Neutrophil (primary cell): ENCODE results near the gene PACS2.
"Not testable (repeated sequence)": the region's sequence is repeated elsewhere in the genome, so short reads cannot be mapped to it uniquely, and the experiment has no call there.

ENCODE experiments used
- H3K27ac ChIP-seq: fragments of 200-600 bp; sonication (generic); 2 replicates; pipeline ENCODE4 v1.5.1; 2016; ENCODE audit warnings: mild to moderate bottlenecking, moderate library complexity
- H3K27me3 ChIP-seq: fragments of 200-600 bp; sonication (generic); 2 replicates; pipeline ENCODE4 v1.6.0; 2016; ENCODE audit warnings: mild to moderate bottlenecking
- H3K36me3 ChIP-seq: fragments of 200-600 bp; sonication (generic); 2 replicates; pipeline ENCODE4 v1.5.1; 2017
- H3K4me1 ChIP-seq, 2 experiments: fragments of 200-600 bp in 1 of 2; sonication (generic) in 1 of 2; 1 replicate in 1 of 2; 2 replicates in 1 of 2; pipeline versions ENCODE4 v1.5.1 to v1.6.1; 2013 to 2016; ENCODE audit warnings: low read depth in 1 of 2, low read length in 1 of 2, mild to moderate bottlenecking in 1 of 2, moderate library complexity in 1 of 2; ENCODE audit not compliant: control insufficient read depth in 1 of 2, insufficient read depth in 1 of 2
- H3K4me3 ChIP-seq, 2 experiments: fragments of 200-600 bp in 1 of 2; sonication (generic) in 1 of 2; 1 replicate in 1 of 2; 2 replicates in 1 of 2; pipeline ENCODE4 v1.5.1; 2013 to 2016; ENCODE audit warnings: low read depth in 1 of 2, low read length in 1 of 2, mild to moderate bottlenecking in 1 of 2, moderate library complexity in 1 of 2
- H3K9me3 ChIP-seq: fragments of 200-600 bp; sonication (generic); 2 replicates; pipeline ENCODE4 v1.5.1; 2016
- TF ChIP-seq, protein P1 (sequence below): fragments of 200-600 bp; sonication (generic); IDR thresholded peaks from 2 replicates; pipeline ENCODE4 v1.5.1; 2016; ENCODE audit warnings: antibody characterized with exemption

The PACS2 gene

DNA sequence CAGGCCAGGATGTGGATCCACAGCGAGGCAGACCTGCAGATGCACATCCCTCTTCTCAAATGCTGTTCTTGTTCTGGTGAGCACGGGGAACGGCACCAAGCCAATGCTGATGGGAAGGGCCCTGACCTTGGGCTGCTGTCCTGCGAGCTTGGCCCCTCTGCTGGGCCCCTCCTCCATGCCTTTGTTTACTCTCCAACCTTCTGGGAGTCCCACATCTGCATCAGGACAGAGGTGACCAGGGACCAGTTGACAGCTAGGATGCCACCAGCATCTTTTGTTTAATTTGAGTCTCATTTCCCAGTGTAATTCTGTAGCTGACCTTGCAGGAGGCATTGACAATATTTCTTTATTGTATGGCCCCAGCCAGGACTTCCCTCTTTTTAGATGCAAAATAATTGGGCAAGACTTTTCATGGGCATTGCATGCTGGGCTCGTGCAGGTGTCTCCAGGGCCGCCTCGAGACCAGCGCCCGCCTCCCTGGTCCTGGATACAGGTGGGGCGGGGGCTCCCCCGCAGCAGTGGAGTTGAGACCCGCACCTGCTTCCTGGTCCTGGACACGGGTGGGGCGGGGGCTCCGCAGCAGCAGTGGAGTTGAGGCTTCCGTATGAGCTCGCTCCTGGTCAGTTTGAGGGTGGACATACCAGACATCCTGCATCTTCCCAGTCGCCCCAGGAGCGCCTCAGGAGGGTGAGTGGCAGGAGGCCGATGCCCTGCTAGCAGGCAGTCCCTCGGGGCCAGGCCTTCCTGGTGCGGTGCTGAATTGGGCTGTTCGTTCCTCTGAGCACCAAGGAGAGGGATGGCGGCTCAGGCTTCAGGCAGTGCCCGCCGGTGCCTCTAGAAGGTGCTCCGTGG is 11.4 kb downstream of the PACS2 start:
- H3K9me3 ChIP-seq: no peaks in the 10 kb centered on the region

DNA sequence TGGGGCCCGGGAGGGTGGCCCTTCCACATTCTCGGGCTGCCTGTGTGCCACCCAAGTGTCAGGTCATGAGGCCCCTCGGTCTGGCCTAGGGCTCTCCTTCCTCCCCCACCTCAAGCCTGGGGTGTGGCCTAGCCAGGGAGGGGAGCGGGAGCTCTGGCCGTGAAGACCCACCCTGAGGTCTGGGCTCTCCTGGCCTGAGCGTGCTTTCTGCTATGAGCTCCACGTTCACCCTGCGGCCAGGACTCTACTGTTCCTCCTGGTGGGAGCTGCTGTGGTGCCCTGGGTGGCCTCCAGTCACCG is 12.0 kb downstream of the PACS2 start:
- Histone ChIP-seq H3K27ac (no peak overlapping the region), H3K4me1 (peaks cover 9 to 11% of the 10 kb centered on the region in 2 experiments), H3K4me3 (no peak overlapping the region), H3K9me3 (no peaks in the 10 kb centered on the region), H3K36me3 (no peaks in the 10 kb centered on the region), H3K27me3 (no peaks in the 10 kb centered on the region)
- TF ChIP-seq, protein P1, sequence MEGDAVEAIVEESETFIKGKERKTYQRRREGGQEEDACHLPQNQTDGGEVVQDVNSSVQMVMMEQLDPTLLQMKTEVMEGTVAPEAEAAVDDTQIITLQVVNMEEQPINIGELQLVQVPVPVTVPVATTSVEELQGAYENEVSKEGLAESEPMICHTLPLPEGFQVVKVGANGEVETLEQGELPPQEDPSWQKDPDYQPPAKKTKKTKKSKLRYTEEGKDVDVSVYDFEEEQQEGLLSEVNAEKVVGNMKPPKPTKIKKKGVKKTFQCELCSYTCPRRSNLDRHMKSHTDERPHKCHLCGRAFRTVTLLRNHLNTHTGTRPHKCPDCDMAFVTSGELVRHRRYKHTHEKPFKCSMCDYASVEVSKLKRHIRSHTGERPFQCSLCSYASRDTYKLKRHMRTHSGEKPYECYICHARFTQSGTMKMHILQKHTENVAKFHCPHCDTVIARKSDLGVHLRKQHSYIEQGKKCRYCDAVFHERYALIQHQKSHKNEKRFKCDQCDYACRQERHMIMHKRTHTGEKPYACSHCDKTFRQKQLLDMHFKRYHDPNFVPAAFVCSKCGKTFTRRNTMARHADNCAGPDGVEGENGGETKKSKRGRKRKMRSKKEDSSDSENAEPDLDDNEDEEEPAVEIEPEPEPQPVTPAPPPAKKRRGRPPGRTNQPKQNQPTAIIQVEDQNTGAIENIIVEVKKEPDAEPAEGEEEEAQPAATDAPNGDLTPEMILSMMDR: no peak

More for the DNA sequence above, 11.4 kb downstream of the PACS2 start:
- H3K36me3 ChIP-seq: no peaks in the 10 kb centered on the region
- no peak overlapping the region for H3K27ac ChIP-seq
- TF ChIP-seq, protein P1: no peak
- no peak overlapping the region for H3K4me3 ChIP-seq
- H3K4me1 ChIP-seq: peaks cover 9 to 11% of the 10 kb centered on the region in 2 experiments
- no peaks in the 10 kb centered on the region for H3K27me3 ChIP-seq

DNA sequence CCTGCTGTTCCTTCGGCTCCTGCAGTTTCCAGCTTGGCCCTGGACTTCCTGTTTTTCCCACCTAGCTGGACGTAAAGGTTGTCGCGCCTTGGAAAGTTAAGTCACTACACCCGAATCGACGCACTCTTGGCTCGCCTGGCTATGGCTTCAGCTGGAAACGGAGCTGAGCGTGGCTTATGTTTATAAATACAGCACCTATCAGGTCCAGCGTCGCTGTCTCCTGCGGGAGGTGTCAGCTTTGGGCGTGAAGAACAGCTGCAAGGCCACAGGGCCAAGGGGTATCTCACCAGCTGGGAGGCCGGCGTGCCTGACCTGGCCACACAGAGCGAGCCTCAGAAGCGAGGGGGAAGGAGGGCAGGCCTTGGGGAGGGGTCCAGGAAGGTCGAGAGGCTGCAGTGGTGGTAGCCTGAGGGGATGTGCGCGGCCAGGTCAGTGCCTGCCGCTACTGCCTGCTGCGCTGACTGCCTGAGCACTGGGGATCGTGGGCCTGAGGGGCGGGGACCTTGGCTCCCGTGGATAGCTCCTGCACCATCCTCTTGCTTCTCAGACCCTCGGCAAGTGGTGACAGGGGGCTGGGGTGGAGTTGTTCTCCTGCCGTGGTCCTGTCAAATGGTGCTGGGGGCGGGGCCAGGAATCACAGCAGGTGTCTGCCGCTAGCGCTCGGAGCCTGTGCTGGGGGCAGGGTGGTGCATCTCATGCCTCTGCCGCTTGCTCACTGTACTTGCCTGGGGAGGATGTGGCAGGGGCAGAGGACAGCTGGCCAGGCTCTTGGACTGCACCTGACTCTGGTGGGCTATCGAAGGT is 12.5 kb downstream of the PACS2 start:
- H3K36me3 ChIP-seq: no peaks in the 10 kb centered on the region
- H3K4me3 ChIP-seq: no peak overlapping the region
- H3K27ac ChIP-seq: no peak overlapping the region
- H3K9me3 ChIP-seq: no peaks in the 10 kb centered on the region
- TF ChIP-seq, protein P1: no peak
- no peaks in the 10 kb centered on the region for H3K27me3 ChIP-seq
- peaks cover 9 to 11% of the 10 kb centered on the region in 2 experiments for H3K4me1 ChIP-seq

DNA sequence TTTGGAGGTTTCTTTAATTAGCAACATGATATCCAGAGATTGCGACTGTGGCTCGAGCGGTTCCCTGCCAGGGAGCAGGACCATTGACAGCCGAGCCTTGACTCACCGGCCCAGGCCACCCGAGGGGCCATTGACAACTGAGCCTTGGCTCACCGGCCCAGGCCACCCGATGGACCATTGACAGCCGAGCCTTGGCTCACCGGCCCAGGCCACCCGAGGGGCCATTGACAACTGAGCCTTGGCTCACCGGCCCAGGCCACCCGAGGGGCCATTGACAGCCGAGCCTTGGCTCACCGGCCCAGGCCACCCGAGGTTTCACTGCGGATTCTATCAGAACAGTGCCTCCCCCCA is 13.1 kb downstream of the PACS2 start:
- H3K4me1 ChIP-seq: peaks cover 11 to 14% of the 10 kb centered on the region in 2 experiments
- H3K4me3 ChIP-seq, H3K9me3 ChIP-seq, H3K27me3 ChIP-seq, H3K36me3 ChIP-seq, H3K27ac ChIP-seq: not testable (repeated sequence)

DNA sequence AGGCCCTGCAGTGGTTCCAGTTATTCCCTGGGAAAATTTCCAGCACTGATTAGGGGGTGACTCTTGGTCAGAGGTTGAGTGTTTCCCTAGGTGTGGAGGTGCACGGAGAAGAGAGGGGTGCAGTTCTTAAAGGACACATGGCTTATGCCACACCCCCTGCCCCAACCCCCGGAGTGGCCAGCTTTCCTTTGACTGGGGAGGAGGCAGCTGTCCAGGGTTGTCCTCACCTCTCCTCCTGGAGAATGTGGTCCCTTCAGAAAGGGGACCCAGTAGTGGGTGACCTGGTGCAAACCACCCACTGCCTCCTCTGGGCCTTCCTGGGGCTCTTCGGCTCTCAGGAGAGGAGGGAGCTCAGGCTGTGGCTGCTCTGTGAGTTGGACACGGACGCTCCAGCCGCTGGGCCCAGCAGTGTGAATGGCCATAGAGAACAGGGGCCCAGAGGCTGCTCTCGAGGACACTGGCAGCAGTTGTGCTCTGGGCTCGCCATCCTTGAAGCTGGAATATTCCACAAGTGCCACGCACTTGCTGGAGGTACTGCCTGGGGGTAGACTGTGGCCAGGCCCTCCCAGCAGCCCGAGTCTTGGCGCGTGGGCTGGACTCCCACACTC is 13.6 kb downstream of the PACS2 start:
- TF ChIP-seq, protein P1: no peak
- H3K9me3 ChIP-seq: no peaks in the 10 kb centered on the region
- H3K27ac ChIP-seq: no peak overlapping the region
- peaks cover 11 to 17% of the 10 kb centered on the region in 2 experiments for H3K4me1 ChIP-seq
- no peaks in the 10 kb centered on the region for H3K36me3 ChIP-seq
- H3K27me3 ChIP-seq: no peaks in the 10 kb centered on the region
- H3K4me3 ChIP-seq: no peak overlapping the region
